ENCODE results near the gene RTN4RL1.

- TF ChIP-seq POLR2A (IDR thresholded peaks at IDR 0.05), result no peak
- TF ChIP-seq CTCF (IDR thresholded peaks at IDR 0.05), result no peak
Observed at GRCh38 chr17:1915889-1916288, 109.2 kb downstream of the RTN4RL1 start.

All from heart left ventricle (tissue), 13 donors.